HEK293 (cell line): Measurements from ENCODE around the gene ZNF554.

Experiments
- CTCF ChIA-PET: fragments of 350-600 bp; formaldehyde crosslinking; extraction: SDS; loops from one replicate; lab custom pipeline; 2021; ENCODE audit warnings: antibody characterized with exemption; lab: Yijun Ruan, JAX
- POLR2A ChIA-PET: fragments of 300-600 bp; formaldehyde crosslinking; extraction: SDS; loops from one replicate; lab custom pipeline; 2020; ENCODE audit warnings: antibody characterized with exemption, inconsistent platforms; lab: Yijun Ruan, JAX
- H3K27ac ChIP-seq: fragments of 200-500 bp; sonication (Bioruptor generic); 2 replicates; pipeline ENCODE4 v1.5.1; 2014; ENCODE audit warnings: low read depth, low read length, control low read depth, inconsistent platforms; ENCODE audit errors: extremely low read depth
- H3K36me3 ChIP-seq, 2 experiments: fragments of 200-500 bp in 1 of 2; sonication (Bioruptor generic) in 1 of 2; 1 replicate in 1 of 2; 2 replicates in 1 of 2; pipeline ENCODE4 v1.5.1; 2014 to 2017; ENCODE audit warnings: inconsistent platforms in 2 of 2, low read length in 2 of 2; ENCODE audit not compliant: control insufficient read depth in 2 of 2, insufficient read depth in 1 of 2
- H3K4me1 ChIP-seq: fragments of 200-500 bp; sonication (Bioruptor generic); 2 replicates; pipeline ENCODE4 v1.5.1; 2014; ENCODE audit warnings: mild to moderate bottlenecking, low read length, inconsistent platforms; ENCODE audit not compliant: control insufficient read depth, insufficient read depth
- H3K4me3 ChIP-seq: 2 replicates; pipeline ENCODE4 v1.5.1; 2011; ENCODE audit warnings: low read depth, mild to moderate bottlenecking, control low read depth, low read length, moderate library complexity
- H3K9me3 ChIP-seq: fragments of 200-500 bp; sonication (Bioruptor generic); 2 replicates; pipeline ENCODE4 v1.5.1; 2014; ENCODE audit warnings: low read depth, low read length, inconsistent platforms; ENCODE audit not compliant: control insufficient read depth, insufficient read depth
- KLF10 ChIP-seq: fragments of 450-650 bp; IDR thresholded peaks from 2 replicates; pipeline ENCODE4 v1.5.1; 2018; ENCODE audit warnings: missing biosample characterization, mild to moderate bottlenecking, missing genetic modification characterization
- KLF7 ChIP-seq: fragments of 450-650 bp; formaldehyde crosslinking; IDR thresholded peaks from 2 replicates; pipeline ENCODE4 v1.5.1; 2016; ENCODE audit warnings: missing biosample characterization, missing genetic modification characterization, borderline replicate concordance
- PRDM2 ChIP-seq: fragments of 450-650 bp; formaldehyde crosslinking; IDR thresholded peaks from 2 replicates; pipeline ENCODE4 v1.5.1; 2016; ENCODE audit warnings: missing biosample characterization, missing genetic modification characterization, borderline replicate concordance
- SCRT1 ChIP-seq: fragments of 450-650 bp; formaldehyde crosslinking; IDR thresholded peaks from 2 replicates; pipeline ENCODE4 v1.5.1; 2016; ENCODE audit warnings: missing biosample characterization, missing genetic modification characterization, borderline replicate concordance
- ZBTB11 ChIP-seq: fragments of 450-650 bp; formaldehyde crosslinking; conservative IDR thresholded peaks from 2 replicates; pipeline ENCODE4 v1.5.1; 2016; ENCODE audit warnings: low read depth, missing biosample characterization, missing genetic modification characterization
- ZFP69B ChIP-seq: fragments of 450-650 bp; formaldehyde crosslinking; IDR thresholded peaks from 2 replicates; pipeline ENCODE4 v1.5.1; 2016; ENCODE audit warnings: missing biosample characterization, missing genetic modification characterization
- ZNF114 ChIP-seq: fragments of 450-650 bp; formaldehyde crosslinking; IDR thresholded peaks from 2 replicates; pipeline ENCODE4 v1.5.0; 2017; ENCODE audit warnings: missing biosample characterization, missing genetic modification characterization
- ZNF138 ChIP-seq: fragments of 450-650 bp; formaldehyde crosslinking; IDR thresholded peaks from 2 replicates; pipeline ENCODE4 v1.5.1; 2016; ENCODE audit warnings: missing biosample characterization, missing genetic modification characterization, borderline replicate concordance
- ZNF280D ChIP-seq: fragments of 450-650 bp; formaldehyde crosslinking; IDR thresholded peaks from 2 replicates; pipeline ENCODE4 v1.5.1; 2016; ENCODE audit warnings: missing biosample characterization, missing genetic modification characterization
- ZNF37A ChIP-seq: fragments of 450-650 bp; IDR thresholded peaks from 2 replicates; pipeline ENCODE4 v1.5.1; 2018; ENCODE audit warnings: missing biosample characterization, missing genetic modification characterization
- ZNF423 ChIP-seq: fragments of 450-650 bp; formaldehyde crosslinking; IDR thresholded peaks from 2 replicates; pipeline ENCODE4 v1.5.1; 2016; ENCODE audit warnings: missing biosample characterization, missing genetic modification characterization
- ZNF621 ChIP-seq: fragments of 450-650 bp; formaldehyde crosslinking; IDR thresholded peaks from 2 replicates; pipeline ENCODE4 v1.5.1; 2017; ENCODE audit warnings: missing biosample characterization, missing genetic modification characterization
- ZNF639 ChIP-seq: fragments of 450-650 bp; formaldehyde crosslinking; IDR thresholded peaks from 2 replicates; pipeline ENCODE4 v1.5.1; 2016; ENCODE audit warnings: missing biosample characterization, missing genetic modification characterization
- ZNF792 ChIP-seq: fragments of 450-650 bp; formaldehyde crosslinking; IDR thresholded peaks from 2 replicates; pipeline ENCODE4 v1.5.1; 2016; ENCODE audit warnings: missing biosample characterization, missing genetic modification characterization

The ZNF554 gene

GRCh38 chr19:2883686-2884439 lies 64.2 kb downstream of the ZNF554 start:
- Histone ChIP-seq H3K9me3 (no peaks in the 10 kb centered on the region), H3K4me3 (no peak overlapping the region), H3K27ac (no peak overlapping the region), H3K4me1 (no peaks in the 10 kb centered on the region), H3K36me3 (no peaks in the 10 kb centered on the region)
- TF ChIP-seq ZNF792 (tag by site-specific recombination) (no peak), ZNF621 (tag by site-specific recombination) (no peak), ZNF639 (tag by site-specific recombination) (no peak), KLF10 (tag by site-specific recombination) (no peak), ZNF138 (tag by site-specific recombination) (no peak), KLF7 (tag by site-specific recombination) (no peak), ZFP69B (tag by site-specific recombination) (no peak), ZNF37A (tag by site-specific recombination) (no peak), ZBTB11 (tag by site-specific recombination) (no peak), ZNF280D (no peak), SCRT1 (no peak), PRDM2 (no peak), ZNF423 (tag by site-specific recombination) (no peak), ZNF114 (tag by site-specific recombination) (no peak)
- ChIA-PET CTCF (interaction anchor here (0.6 kb wide), 1 partner anchor 42 kb away, joined by 3 read pairs; no protein-coding TSS in a partner anchor), POLR2A (no interaction called here)
